ENCODE results near the gene SLC1A2. TPM values are rescaled to one million over a fixed set of nuclear protein-coding genes. Genes with fewer than 3 reads are reported as not detected.

SLC1A2 gene
- total RNA-seq, 1 donor from 2014 or later: 228 TPM

DNA sequence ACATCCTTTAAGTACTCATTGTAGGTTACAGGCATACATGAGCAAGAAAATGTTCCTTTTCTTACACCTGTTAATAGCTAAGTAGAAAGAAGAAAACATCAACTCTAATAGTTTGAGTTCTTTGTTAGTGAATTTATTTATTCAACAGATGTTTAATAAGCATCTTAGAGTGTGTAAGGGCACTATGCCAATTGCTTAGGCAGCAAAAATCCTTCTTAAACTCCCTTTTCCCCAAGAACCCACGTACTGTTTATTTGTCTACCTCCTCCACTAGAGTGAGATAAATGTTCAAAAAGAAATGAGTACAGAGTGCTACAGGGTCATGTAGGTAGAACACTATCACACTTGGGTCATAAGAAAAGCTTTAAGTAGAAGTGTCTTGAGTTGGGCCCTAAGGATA lies 149.0 kb downstream of the SLC1A2 start:
- no peak for DNase-seq

DNA sequence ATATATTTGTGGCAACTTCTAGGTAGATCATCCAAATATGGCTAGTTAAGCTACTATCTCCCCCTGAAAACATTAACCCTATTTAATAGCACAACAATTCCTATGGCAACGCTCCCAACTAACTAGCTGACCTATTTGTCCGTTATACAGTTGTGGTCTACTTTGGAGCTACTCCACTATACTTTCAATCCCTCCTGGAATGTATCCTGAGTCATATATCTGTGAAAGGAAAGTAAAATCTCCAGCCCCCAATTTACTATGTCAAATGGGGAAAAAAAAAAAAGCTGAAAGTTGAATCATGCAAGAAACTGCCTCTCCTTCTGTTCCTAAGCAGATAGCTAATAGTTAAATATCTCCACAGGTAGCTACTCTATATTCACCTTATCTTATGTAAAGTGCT lies 151.9 kb downstream of the SLC1A2 start:
- no peak for DNase-seq

DNA sequence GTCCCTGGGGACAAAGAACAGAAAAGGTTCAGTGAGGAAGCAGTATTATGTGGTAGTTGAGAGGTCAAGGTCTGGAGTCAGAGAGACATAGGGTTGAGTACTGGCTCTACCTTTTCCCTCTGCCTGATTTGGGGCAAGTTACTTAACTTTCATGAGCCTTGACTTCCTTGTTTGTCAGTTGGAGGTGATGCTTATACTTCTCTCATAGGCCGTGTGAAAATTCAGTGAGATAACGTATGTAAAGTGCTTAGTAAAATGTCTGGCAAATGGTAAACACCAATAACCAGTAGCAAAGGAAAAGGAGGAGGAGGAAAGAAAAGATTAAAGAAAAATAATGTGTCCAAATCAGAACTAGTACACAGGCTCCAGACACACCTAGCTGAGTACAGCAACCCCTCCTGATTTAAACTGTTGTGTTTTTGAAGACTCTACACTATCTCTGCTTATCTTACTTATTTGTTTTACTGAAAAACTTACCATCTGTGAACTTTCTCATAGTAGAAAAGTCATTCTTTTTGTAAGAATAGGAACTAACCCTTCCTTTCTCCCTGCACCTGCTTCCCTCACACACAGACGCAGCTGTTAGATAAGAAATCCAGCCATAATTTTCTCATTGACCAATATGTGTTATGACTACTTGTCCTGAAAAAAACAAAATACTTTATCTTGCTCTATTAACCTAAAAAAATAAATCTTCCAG lies 153.5 kb downstream of the SLC1A2 start:
- DNase-seq: no peak

DNA sequence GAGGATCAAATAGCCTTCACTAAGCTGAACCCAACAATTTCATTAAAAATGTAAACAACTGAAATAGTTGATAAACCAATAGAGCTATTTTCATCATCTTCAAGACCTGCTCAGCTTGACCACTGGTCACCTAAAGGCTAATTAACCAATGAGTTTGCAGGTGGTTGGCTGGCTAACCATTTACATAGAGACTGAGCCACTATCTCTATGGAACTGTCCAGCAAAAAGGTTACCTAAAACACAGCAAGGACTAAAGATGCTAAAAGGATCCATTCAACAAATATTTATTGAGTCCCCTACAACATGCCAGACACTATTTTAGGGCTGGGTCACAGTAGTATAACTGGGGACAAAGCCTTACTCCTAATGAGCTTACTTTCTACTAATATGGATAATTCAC lies 156.6 kb downstream of the SLC1A2 start:
- DNase-seq: no peak

DNA sequence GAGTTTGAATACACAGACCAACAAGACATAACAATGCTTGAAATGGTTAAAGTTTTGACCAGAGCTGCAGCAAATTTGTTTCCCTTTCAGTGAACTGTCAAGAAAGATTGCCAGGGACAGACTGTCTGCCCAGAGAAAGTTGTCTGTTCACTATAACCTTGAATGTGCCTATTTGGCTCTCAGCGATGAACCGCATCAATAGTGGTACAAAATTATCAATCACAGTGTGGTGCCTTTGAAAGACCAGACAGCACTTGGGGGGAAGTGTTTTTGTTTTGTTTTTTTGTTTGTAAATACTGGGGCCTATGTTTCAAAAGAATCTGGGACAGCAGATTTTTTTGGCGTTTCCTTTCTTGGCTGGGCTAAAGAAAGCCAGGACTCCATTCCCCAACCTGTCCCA lies 157.3 kb downstream of the SLC1A2 start:
- no peak for DNase-seq

DNA sequence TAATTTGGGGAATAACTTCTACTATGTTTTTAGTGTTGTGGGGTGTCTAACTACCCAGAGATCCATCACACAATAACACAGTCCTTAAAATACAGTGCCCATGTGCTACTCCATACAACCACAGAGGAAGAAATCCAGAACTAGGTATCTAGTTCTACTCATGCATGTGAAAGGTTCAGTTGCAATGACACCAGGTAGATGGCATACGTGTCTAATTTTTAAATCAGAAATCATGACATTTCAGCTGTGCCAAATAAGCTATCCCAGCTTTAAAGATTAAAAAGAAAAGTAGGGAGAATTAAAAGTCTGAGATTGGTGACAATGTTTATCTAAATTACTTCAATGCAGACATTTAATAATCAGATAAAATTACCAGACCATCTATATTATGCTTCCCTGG lies 158.2 kb downstream of the SLC1A2 start:
- no peak for DNase-seq

DNA sequence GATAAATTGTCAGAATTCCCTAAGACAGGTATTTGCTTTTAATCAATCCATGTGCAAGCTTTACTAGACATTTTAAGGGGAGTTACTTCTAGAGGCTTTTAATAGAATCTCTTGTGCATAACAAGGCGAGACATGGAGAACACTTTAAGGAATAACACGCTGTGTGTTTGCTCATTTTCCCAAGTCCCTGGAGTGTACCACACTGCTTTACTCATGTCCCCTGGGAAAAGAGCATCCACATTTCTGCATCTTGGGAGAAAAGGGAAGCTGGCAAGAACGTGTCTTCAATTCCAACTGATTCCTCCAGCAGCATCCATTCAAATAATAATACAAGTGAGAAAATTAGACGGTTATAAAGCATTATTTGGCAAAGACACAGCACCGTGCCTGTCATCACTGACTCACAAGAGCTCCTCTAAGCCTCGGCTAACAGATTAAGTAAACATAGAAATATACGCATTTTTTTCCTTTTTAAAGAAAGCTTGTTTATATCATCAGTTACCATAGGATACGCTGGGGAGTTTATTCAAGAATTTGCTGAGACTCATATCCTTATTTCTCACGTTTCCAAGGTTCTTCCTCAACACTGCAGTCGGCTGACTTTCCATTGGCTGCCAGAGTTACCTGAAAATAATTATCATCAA lies 158.9 kb downstream of the SLC1A2 start:
- DNase-seq: no peak

DNA sequence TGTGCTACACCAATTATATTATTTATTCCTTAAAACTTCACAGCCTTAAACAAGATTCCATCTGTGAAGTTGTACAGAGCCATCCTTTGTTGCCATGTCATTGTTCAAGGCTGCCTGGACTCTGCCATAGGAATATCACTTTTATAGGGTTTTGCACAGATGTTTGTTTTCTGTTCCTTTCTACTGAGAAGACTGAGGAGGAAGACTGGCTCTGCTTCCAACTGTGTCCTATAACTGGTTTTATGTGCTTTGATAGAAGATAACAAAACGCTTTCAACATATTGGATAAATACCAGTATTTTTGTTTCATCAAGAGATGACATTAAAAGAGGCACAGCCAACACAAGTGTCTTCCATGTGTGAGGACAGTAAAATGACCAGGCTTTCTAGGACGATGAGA lies 159.8 kb downstream of the SLC1A2 start:
- no peak for DNase-seq

DNA sequence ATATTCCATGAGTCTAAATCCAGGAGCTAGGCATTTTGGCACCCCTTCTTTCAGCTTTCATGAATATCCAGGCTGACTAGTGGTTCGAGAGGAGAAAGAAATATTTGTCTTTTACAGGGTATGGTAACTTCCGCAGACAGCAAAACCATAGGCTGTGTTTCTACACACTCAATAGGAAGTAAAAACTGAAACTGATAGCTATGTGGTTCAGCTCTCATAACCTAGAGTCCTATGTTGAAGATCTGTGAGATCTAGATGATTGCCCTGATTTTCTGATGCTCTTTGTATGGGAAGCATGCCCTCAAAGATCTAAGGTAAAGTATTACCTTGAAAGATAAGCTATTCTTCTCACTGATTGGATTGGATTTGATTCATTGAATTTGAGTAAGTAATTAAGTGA lies 162.1 kb downstream of the SLC1A2 start:
- no peak for DNase-seq

DNA sequence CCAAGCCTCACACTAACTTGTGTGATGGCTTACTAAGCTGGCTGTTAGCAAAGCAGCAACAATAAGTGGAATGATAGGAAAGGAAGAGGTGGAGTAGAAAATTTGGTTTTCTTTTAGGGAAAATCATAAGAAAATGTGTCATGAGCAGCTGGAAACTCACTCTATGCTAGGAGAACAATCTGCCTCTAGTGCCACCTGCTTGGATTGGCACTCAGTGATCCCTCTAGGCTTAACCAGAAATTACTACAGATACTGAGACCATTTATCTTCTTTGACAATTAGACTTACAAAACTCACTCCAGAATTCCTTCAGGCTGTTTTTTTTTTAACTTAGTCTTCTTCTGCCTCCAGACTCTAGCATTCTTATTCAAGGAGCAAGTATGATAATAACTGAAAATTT lies 163.1 kb downstream of the SLC1A2 start:
- no peak for DNase-seq

DNA sequence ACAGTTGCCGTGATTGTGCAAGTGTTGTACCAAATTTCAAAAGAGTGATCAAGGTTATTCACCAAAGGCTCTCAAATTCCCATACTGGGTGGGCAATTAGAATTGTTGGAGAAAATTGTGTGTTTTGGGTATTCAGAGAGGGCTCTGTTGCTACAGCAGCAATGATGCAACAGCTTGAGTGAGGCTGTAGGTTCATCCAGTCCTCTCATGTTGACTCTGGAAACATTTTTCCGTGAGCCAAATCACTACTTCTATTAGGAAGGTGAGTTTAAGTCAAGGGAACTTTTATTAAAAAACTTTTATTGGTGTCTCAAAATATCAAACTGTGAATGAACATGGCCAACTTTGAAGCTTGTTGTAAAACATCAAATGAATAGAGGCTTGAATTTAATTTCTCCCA lies 163.8 kb downstream of the SLC1A2 start:
- DNase-seq: no peak

DNA sequence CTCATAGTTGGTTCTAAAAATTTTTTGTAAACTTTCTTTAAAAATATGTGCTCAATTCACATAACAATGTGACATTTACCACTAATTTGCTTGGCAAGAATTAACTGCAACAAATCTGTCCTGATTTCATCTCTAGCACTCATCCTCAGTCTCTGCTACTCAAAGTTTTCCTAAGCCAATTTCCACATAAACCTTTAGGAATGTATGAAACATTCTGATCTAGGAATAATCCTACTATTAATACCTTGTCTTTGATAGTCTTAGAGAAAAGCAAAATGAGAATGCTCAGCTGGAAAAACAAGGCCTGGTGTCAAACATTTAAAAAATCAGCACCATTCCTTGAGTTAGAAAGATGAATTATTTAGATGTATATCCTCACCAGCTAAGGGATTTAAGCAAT lies 166.1 kb downstream of the SLC1A2 start:
- DNase-seq: no peak

DNA sequence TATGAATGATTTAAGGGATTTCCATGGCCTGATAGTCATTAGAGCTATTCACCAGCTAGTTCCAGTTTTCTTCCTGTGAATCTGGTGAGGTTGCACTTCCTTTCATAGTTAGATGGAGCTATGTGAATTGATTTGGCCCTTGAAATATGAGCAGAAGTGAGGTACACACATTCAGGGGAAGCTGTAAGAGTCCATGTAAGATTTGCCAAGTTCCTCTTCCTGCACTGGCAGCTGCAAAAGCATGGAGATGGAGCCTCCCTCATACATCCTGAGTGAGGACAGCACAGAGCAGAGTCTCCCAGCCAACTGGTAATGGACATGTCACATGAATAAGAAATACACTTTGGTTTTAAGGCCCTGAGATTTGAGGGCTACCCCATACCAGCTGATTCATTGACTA lies 168.7 kb downstream of the SLC1A2 start:
- no peak for DNase-seq

DNA sequence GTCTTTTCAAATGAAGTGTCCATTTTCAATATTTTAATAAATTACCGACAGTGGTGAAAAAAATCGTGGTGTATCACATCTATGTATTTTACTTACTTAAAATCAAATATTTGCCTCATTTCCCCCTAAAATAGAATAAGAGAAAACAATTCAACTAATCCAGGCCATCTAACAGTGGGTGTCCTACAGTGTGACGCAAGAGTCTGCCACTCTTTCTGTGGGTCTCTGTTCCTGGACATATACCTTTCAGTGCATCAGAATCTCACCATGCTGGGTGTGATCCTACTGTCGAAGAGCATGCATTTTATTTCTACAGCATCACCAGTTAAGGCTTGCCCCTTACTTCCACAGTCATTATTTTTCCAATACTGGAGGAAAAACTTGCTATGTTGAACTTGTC lies 169.2 kb downstream of the SLC1A2 start:
- no peak for DNase-seq

DNA sequence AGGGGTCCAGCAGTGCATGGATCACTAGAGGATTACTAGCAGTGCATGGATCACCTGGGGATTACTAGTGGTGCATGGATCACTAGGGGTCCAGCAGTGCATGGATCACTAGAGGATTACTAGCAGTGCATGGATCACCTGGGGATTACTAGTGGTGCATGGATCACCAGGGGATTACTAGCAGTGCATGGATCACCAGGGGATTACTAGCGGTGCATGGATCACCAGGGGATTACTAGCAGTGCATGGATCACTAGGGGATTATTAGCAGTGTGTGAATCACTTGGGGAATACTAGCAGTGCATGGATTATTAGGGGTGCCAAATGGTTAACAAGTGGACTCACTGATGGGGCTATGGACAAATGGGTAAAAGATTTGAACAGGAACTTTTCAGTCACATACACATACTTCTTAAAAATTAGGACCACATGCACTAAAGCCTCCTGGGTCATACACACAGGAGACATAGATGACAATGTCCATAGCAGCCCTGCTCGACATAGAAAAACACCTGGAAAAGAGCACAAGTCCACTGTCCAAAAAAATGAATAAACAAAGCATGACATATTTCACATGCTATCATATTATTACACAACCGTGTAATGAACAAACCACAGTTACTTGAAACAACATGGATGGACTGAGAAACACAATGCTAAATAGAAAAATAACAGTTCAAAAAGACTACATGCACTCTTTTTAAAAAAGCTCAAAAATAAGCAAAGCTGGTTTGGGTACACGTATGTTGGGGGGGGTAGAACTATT lies 170.6 kb downstream of the SLC1A2 start:
- DNase-seq: no peak

DNA sequence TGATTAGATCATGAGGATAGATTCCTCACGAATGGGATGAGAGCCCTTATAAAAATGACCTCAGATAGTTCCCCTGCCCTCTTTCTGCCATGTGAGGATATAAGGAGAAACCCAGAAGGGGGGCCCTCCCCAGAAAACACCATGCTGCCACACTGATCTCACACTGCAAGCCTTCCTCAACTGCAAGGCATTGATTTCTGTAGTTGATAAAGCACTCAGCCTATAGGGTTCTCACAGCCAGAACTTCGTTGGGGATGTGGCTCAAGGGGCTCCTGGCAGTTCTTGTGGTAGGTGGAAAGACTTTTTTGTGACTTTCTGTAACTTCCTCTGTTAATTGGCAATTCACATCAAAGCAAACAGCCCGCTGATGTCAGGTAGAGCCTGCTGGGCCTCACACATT lies 171.5 kb downstream of the SLC1A2 start:
- no peak for DNase-seq

DNA sequence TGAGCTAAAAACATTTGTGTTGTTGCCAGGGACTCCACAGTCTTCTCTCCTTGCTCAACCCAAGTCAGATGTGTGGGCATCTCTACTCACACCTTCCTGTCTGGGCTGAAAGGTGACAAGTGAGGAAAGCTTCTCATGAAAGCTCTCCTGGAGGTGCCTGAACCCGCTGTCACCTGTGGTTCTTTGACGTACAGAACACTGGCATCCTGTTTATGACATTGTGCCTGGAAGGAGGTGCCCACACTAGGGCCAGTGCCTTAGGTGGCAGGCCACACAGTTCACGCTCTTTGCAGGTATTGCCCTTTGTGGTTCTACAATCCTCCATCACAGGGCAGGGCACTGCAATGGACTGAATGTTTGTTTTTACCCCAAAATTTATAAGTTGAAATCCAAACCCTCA lies 171.9 kb downstream of the SLC1A2 start:
- no peak for DNase-seq

DNA sequence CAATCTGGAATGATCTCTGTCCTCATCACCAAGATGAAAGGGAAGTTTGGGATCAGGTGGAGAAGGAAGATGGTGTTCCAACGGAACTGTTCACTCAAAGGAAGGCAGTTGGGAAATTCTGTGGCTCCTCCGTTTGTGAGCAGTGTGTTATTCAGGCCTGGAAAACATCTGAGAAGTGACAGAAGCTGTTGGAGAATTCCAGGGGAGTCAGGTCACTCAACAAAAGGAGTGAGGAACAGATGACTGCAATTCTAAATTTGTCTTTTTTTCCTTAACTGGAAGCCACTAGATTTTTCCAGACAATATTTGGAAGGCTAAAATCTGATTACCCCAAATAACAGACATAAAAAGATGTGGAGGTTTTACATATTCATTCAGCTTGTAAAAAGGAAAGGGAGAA lies 172.6 kb downstream of the SLC1A2 start:
- no peak for DNase-seq

DNA sequence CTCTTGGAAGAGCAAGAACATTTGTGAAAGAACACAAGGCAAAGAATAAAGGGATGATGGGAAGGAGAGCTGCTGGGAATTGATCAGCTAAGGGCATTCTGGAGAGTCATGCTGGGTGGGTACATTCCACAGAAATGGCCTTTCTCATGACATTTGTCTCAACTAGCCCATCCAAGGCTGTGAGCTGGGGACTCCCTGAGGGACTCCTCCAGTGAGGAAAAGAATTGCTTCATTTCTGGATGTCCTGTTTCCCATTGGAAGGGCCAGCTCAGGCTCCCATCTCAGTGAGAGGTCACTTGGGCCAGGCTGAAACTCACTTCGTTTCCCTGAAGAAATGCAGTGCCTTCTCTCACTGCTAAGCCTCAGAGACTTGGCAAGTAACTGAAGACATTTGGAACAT lies 173.6 kb downstream of the SLC1A2 start:
- DNase-seq: no peak

DNA sequence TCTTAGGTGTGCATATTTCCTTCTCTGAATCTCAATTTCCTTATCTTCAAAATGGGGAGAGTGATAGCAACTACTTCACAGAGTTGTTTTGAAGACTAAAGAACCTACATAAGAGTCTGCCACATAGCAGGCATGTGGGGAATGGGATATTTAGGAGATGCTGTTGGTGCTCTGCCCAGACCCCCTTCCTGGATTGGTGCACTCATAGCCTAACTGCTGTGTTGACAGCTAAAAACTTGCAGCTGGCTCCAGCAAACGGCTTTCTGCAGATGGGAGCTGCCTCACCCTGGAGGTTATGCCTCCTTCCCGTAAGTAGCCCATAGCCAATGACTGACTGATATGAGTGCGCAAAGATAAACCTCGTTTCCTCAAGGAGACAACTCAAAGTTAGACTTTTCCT lies 174.3 kb downstream of the SLC1A2 start:
- no peak for DNase-seq

DNA sequence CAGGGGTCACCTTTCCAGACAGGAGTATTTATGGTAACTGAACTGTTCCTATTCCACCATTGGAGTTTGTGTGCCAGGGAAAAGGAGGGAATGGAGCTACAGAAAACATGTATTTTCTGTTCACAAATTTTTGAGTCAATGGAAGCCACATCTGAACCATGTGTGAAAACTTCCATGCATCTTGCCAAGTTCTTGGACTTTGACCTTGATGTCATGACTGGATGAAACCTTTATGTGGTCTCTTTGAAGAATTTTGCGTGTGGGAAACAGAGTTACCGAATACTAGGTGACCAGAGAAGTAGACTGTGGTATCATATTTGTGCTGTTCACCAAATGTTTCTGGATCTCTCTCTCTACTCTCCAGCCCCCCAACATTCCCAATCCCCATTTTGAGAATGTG lies 175.6 kb downstream of the SLC1A2 start:
- no peak for DNase-seq

DNA sequence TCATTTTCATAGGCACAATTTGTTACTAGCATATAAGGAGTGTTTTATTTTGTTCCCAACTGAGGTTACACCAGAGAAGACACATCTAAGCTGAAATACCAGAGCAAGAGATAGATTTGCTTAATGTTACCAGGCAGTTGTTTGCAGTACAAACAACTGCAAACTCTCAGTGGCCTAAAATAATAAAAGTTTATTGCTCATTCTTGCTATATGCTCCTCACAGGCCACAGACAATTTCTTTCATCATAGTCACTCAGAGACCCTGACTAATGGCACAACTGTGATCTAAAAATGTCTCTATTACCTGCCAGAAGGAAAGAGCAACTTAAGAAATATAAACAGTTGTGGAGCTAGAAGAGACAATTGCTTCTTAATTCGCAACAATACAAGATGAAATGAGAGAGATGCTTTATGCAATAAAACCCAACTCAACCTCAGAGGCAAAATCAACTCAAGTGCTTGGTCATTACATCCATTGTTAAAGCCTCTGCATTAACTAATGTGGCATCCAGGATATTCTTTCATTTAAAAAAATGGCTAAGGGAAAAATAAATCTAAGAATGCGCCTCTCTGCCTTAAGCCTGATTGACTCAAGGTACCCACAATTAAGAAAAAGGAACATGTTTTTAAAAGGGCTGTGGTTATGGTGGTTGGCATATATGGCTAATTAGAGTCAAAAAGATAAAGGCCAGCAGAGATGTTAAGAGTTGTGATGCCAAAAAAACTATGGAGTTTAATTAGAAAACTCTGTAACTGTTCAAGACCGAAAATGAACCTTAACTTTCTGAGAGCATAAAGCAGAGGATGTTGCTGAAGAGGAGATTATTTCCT lies 176.7 kb downstream of the SLC1A2 start:
- DNase-seq: no peak

DNA sequence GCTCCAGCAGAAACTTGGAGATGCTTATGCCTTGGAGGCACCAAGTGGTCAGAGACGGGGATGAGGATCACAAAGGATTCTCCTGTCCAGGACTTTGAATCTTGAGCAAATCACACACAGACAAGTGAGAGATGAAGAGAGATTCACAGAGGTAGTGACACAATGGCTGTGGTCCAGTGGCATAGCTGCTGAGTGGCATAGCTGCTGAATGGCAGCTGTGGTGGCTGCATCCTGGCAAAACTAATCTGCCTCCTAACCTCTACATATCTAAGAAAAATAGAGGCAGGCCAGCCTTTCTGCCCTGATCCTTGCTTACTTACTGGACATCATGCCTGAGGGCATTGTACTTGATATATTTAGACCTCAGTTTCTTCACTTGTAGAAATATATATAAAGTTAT lies 177.8 kb downstream of the SLC1A2 start:
- DNase-seq: no peak
